Kidney capillary endothelial cell (primary cell): ENCODE data around the gene MARCHF3.
"Not testable (repeated sequence)": the region's sequence is repeated elsewhere in the genome, so short reads cannot be mapped to it uniquely, and the experiment has no call there.

Source experiments
- DNase-seq: peaks from one replicate; pipeline ENCODE4 v3.0.0-alpha.2; 2018; ENCODE audit warnings: low spot score

Gene MARCHF3

DNA sequence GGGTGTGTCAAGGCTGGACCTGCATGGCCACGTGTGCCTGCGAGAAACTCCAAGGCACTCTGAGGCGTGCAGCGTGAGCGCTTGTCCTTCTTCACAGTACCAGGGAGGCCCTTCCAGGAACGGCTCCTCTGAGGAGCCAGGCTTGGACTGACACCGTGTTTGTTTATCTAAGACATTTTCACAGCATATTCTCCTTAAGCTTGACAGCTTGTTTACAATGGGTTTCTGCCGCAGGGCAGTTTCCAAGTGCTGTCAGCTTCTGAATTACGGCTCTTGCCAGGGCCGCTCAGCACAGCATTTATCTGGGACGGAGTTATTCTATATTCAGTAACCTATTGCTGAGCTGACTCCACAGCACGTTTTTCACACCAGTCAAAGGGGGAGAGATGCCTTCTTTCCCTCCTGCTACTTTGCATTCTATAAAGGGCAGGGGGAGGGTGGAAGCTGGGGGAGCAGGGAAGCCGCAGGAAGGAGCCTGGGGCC, 155.0 kb downstream of the MARCHF3 start:
- no peak for DNase-seq

GRCh38 chr5:126872561-126873354, 157.6 kb downstream of the MARCHF3 start:
- DNase-seq, result no peak

- no peak for DNase-seq
These were observed 158.9 kb downstream of the MARCHF3 start for GRCh38 chr5:126871441-126871840.

DNA sequence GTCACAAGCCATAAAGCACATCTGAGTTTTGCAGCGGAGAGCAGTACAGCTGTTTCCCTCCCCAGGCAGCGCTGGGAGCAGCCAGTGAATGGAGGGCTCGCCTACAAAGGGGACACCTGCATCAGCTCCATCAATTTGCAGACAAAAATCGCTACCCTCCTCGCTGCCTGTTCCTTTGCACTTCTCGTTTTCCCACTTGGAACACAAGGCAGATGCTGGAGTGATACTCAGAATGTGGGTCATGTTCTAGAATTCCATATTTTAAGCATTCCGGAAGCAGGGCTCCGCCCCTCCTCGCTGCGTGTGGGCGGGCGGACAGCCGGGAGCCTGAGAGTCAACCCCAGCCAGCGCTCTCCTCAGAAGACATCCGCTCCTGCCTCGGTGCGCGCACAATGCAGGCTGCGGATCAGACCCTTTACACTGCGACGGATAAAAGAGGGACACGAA, 161.3 kb downstream of the MARCHF3 start:
- peak; percentile 73 for DNase-seq

GRCh38 chr5:126868338-126869004, 161.9 kb downstream of the MARCHF3 start:
- no peak for DNase-seq

DNA sequence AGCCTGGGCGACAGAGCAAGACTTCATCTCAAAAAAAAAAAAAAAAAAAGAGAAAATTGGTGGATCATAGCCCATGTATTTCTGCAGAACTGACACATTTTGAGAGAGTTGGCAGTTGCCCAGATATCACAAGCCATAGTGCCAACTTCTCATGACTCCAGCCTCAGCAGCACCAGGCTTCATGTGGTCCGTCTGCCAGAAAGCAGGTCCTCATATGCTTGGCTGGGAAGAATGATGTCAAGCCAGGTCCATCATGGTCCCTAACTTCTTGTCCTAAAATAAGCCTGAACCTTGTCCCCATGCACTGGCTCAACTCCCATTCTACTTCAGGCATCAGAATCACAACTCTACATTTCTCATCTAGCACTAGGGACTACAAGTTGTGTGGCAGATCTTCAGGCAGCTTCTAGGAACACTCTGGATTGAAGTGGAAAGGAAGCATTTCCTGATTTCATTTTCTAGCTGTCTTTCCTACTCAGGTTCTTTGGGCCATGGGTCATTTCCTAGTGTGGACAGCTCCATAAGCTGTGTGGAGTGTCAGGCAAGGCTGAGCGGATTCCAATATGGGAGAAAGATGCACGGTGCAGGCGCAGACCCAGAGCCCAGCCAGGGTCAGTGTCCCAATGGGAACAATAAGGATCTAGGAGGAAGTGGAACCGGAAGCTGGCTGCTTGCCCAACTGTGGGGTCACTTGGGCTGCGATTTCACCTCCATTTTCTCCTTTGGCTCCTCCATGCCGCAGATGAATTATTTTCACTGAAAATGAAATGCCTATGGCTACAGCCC, 163.3 kb downstream of the MARCHF3 start:
- peak; percentile 46 for DNase-seq

DNA sequence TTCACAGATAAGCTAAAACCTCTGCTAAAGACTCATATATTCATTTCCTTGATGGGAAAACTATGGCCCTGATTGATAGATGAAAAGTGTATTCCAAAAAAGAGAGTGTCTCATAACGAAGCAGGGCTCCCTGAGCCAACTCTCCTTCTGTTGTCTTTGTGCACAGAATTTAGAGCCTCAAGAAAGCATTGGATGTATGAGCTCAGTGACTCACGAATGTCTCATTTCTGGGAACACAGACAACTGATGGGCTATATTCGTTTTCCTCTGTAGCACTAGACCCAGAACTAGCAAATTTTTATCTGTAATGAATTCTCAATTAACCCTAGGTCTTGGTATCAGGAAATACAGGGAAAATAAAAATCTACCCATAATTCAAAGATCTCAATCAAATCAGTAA, 165.1 kb downstream of the MARCHF3 start:
- DNase-seq, result peak; percentile 56

- DNase-seq, result no peak
These were observed 166.2 kb downstream of the MARCHF3 start for GRCh38 chr5:126864042-126864688.

DNA sequence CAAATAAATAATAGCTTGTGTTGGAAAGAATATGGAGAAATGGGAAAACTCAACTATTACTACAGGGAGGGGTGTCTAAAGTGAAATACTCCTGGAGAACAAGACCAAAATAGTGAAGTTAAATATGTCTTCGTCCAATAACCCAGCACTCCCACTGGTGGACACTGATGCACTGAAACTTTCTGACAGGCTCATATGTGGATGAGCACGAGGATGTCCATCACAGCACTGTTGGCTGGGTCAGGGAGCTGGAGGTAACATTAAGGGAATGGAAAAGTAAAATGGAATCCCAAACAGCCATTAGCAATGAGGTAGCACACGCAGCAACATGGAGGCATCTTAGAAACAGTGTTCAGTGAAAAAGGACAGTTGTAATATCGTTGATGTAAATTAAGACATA, 167.0 kb downstream of the MARCHF3 start:
- no peak for DNase-seq

GRCh38 chr5:126858441-126858840, 171.9 kb downstream of the MARCHF3 start:
- no peak for DNase-seq

DNA sequence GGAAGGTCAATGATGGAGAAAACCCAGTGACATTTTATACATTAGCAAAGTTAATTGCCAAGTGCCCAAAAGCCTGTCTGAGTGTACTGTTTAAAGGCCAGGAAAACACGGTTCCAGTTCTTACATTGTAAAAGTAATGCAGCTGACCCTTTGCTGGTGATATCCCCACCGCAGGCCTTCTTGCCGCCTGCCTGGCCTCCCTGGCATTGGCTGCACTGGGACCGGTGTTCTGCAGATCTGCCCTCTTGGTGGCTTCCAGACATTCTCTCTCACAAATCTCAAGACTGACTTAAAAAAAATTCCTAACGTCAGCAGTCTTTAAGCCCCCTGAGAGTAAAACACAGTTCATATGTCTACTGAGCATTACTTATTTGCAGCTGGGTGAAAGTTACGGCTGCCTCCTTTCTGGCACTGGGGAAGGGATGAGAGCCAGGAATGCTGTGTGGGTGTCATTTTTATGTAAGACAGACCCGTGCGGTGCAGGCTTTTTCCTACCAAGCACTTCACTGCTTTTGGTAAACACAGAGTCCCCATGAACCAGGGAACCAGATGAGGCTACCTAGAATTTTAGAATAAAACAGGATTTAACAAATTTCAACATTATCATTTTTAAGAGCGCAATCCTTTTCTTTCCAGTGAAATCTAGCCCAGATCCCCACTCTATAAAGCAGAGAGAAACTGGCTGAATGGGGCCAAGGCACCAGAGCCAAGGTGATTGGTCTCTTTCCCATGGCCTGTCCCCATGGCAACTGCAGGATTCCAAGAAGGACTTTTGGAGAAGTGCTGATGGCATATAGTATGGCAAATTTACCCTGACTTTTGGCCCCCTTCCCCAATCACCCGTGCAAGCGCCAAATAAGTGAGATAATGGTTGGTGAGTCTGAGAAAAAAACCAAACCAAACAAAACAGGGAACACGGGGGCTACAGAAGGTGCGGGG, 172.6 kb downstream of the MARCHF3 start:
- no peak for DNase-seq

DNA sequence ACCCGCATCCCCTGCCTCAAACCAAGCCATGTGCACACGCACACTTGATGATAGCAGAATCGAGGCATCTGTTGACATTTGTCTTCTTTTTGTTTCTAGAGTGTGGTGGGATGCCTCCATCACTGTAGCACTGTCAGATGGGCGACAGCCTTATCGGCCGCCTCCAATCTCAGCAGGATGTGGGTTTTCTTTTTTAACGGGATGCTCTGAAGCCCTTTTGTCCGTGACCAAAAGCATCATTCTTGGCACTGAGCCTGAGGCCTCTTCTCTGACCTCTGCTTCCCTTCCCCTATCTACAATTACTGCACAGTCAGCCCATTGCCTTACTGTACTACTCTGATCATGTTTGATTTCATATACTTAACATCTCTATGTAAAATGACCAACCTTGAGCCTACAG, 175.1 kb downstream of the MARCHF3 start:
- DNase-seq, result no peak

- no peak for DNase-seq
These were observed 175.7 kb downstream of the MARCHF3 start for GRCh38 chr5:126854526-126855110.

- DNase-seq, result not testable (repeated sequence)
These were observed 176.6 kb downstream of the MARCHF3 start for GRCh38 chr5:126853541-126854307.

- no peak for DNase-seq
These were observed 177.5 kb downstream of the MARCHF3 start for GRCh38 chr5:126852841-126853271.

GRCh38 chr5:126852091-126852571, 178.2 kb downstream of the MARCHF3 start:
- peak; percentile 73 for DNase-seq

- DNase-seq, result no peak
These were observed 178.8 kb downstream of the MARCHF3 start for GRCh38 chr5:126851501-126852011.

DNA sequence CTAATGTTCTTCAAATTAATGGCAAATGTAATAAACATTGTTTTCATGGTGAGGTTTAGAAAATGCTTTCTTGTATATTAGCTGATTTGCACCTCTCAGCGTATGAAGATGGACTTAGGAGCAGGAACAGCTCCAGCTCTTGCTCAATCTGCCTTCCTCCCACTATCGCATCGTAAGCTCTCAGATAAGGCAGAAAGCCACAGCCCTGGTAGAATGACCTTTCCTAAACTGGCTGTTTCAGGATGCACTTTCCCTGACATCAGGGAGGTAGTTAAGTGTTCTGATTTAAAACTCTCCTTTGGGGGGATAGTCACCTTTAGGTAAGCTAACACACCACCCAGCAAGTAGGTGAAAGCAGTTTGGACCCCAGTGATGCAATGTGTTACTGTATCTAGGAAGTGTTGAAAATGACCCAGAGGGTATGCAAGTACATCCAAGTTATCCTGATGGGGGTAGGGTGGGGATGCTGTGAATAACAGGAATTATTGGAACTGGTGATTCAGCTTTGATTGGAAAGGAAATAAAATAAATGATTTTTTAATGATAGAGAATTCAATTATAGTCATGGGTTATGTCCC, 181.2 kb downstream of the MARCHF3 start:
- no peak for DNase-seq

DNA sequence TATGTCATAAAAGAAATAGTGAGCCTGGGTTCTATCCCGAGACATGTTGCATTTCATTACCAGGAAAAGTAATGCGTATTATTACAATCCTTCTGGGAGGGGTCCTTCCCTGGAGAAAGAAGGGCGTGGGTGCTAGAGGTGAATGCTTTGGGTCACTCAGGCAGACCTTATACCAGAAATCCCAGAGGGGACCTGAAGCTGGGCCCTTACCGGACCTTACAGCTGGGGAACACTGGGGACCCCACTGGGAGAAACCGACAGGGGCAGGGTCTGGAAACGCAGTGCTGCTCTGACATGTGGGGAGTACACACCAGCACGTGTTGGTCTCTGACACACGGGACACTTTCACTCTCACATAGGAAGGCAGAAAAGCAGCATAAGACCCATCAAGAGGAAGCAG, 182.1 kb downstream of the MARCHF3 start:
- DNase-seq, result no peak
